IMR-90 (cell line): ENCODE data around the gene FXYD1. TPM values are rescaled to one million over a fixed set of nuclear protein-coding genes. Genes with fewer than 3 reads are reported as not detected.

Experiments
- ATAC-seq: fragments of 200-7000 bp; cut with Tn5 transposase; 2 replicates; pipeline ENCODE4 v1.9.1; 2020; ENCODE audit warnings: low read depth, mild to moderate bottlenecking, moderate library complexity
- BruUV-seq: library from RNA; stranded (reverse); fragments of 400-500 nt; replicated peaks from 2 replicates; lab custom pipeline; 2021; lab: Mats Ljungman, UMichigan
- CTCF ChIA-PET: fragments of 300-600 bp; formaldehyde crosslinking; extraction: SDS; loops from one replicate; lab custom pipeline; 2021; ENCODE audit warnings: antibody characterized with exemption; lab: Yijun Ruan, JAX
- POLR2A ChIA-PET: fragments of 300-600 bp; sonication (Branson Sonifier 250); formaldehyde crosslinking; loops from one replicate; lab custom pipeline; 2022; ENCODE audit warnings: antibody characterized with exemption; ENCODE audit not compliant: unreplicated experiment; lab: Charles Lee
- DNase-seq: peaks from one replicate; pipeline ENCODE4 v3.0.0; 2013
- H2AFZ ChIP-seq: replicated peaks from 2 replicates; pipeline ENCODE3; 2013; ENCODE audit warnings: low read length, mild to moderate bottlenecking; ENCODE audit not compliant: poor library complexity
- H2AK5ac ChIP-seq: 2 replicates; pipeline ENCODE4 v1.6.1; 2013; ENCODE audit warnings: low read depth, low read length, inconsistent platforms
- H2AK9ac ChIP-seq: replicated peaks from 2 replicates; pipeline ENCODE3; 2013; ENCODE audit warnings: mild to moderate bottlenecking, low read depth, low read length, moderate library complexity; ENCODE audit not compliant: poor library complexity
- H2BK120ac ChIP-seq: 2 replicates; pipeline ENCODE4 v1.6.1; 2013; ENCODE audit warnings: low read depth, low read length, inconsistent platforms
- H2BK15ac ChIP-seq: 3 replicates; pipeline ENCODE4 v1.6.1; 2013; ENCODE audit warnings: low read depth, low read length, inconsistent platforms
- H2BK20ac ChIP-seq: 2 replicates; pipeline ENCODE4 v1.6.1; 2013; ENCODE audit warnings: low read depth, mild to moderate bottlenecking, inconsistent platforms, low read length, moderate library complexity
- H2BK5ac ChIP-seq: 2 replicates; pipeline ENCODE4 v1.6.1; 2013; ENCODE audit warnings: mild to moderate bottlenecking, low read depth, low read length, inconsistent platforms; ENCODE audit not compliant: poor library complexity, severe bottlenecking
- H3K14ac ChIP-seq: replicated peaks from 2 replicates; pipeline ENCODE4 v1.6.1; 2013; ENCODE audit warnings: low read depth, low read length, inconsistent platforms
- H3K18ac ChIP-seq: 2 replicates; pipeline ENCODE4 v1.6.1; 2013; ENCODE audit warnings: low read depth, low read length, control low read depth
- H3K23ac ChIP-seq: 2 replicates; pipeline ENCODE4 v1.6.1; 2013; ENCODE audit warnings: low read depth, low read length, inconsistent platforms
- H3K27ac ChIP-seq: 2 replicates; pipeline ENCODE4 v1.5.1; 2013; ENCODE audit warnings: mild to moderate bottlenecking, control low read depth, low read length; ENCODE audit not compliant: insufficient read depth
- H3K27me3 ChIP-seq: 2 replicates; pipeline ENCODE4 v1.6.1; 2013; ENCODE audit warnings: low read length; ENCODE audit not compliant: control insufficient read depth, insufficient read depth
- H3K36me3 ChIP-seq: 2 replicates; pipeline ENCODE4 v1.6.1; 2013; ENCODE audit warnings: low read length, mixed read lengths; ENCODE audit not compliant: control insufficient read depth, insufficient read depth
- H3K4ac ChIP-seq: 2 replicates; pipeline ENCODE4 v1.6.1; 2013; ENCODE audit warnings: low read depth, low read length, inconsistent platforms
- H3K4me1 ChIP-seq: 2 replicates; pipeline ENCODE4 v1.6.1; 2013; ENCODE audit warnings: low read length, mixed read lengths; ENCODE audit not compliant: control insufficient read depth, insufficient read depth
- H3K4me2 ChIP-seq: 2 replicates; pipeline ENCODE4 v1.6.1; 2013; ENCODE audit warnings: low read depth, mild to moderate bottlenecking, control low read depth, low read length, moderate library complexity
- H3K4me3 ChIP-seq: 2 replicates; pipeline ENCODE4 v1.5.1; 2013; ENCODE audit warnings: low read depth, mild to moderate bottlenecking, control low read depth, low read length, moderate library complexity; ENCODE audit not compliant: insufficient read depth
- H3K56ac ChIP-seq: 2 replicates; pipeline ENCODE4 v1.6.1; 2013; ENCODE audit warnings: low read length, inconsistent platforms; ENCODE audit not compliant: insufficient read depth; ENCODE audit errors: extremely low read depth
- H3K79me1 ChIP-seq, 2 experiments: 2 replicates each; pipeline ENCODE4 v1.6.1; 2013; ENCODE audit warnings: low read length in 2 of 2, inconsistent platforms in 1 of 2, low read depth in 1 of 2
- H3K9ac ChIP-seq: 2 replicates; pipeline ENCODE4 v1.6.1; 2013; ENCODE audit warnings: low read depth, low read length, control low read depth
- H3K9me1 ChIP-seq: 2 replicates; pipeline ENCODE4 v1.6.1; 2013; ENCODE audit warnings: low read length, inconsistent platforms; ENCODE audit not compliant: insufficient read depth
- H3K9me3 ChIP-seq: 2 replicates; pipeline ENCODE4 v1.6.1; 2013; ENCODE audit warnings: low read length; ENCODE audit not compliant: control insufficient read depth, insufficient read depth
- H4K20me1 ChIP-seq: 2 replicates; pipeline ENCODE4 v1.6.1; 2013; ENCODE audit warnings: low read length, inconsistent platforms; ENCODE audit not compliant: insufficient read depth
- H4K5ac ChIP-seq: 2 replicates; pipeline ENCODE4 v1.6.1; 2013; ENCODE audit warnings: mild to moderate bottlenecking, low read depth, low read length, control low read depth
- H4K8ac ChIP-seq, 2 experiments: 2 replicates each; pipeline ENCODE4 v1.6.1; 2013; ENCODE audit warnings: low read depth in 2 of 2, low read length in 2 of 2, control low read depth in 1 of 2, inconsistent platforms in 1 of 2
- H4K91ac ChIP-seq: 2 replicates; pipeline ENCODE4 v1.6.1; 2013; ENCODE audit warnings: low read depth, low read length, inconsistent platforms; ENCODE audit not compliant: insufficient read depth
- BHLHE40 ChIP-seq: fragments of 150-350 bp; IDR thresholded peaks from 2 replicates; pipeline ENCODE4 v1.6.1; 2016; ENCODE audit warnings: mild to moderate bottlenecking, low read depth, low read length
- CEBPB ChIP-seq: IDR thresholded peaks from 2 replicates; pipeline ENCODE4 v1.6.1; 2012; ENCODE audit warnings: low read depth, low read length, improper control_type of control experiment
- CHD1 ChIP-seq: IDR thresholded peaks from 2 replicates; pipeline ENCODE4 v1.6.1; 2012; ENCODE audit warnings: low read depth, low read length, improper control_type of control experiment
- FOS ChIP-seq: fragments of 150-350 bp; IDR thresholded peaks from 2 replicates; pipeline ENCODE4 v1.6.1; 2016; ENCODE audit warnings: low read depth, low read length
- MAFK ChIP-seq: IDR thresholded peaks from 2 replicates; pipeline ENCODE4 v1.6.1; 2012; ENCODE audit warnings: low read depth, low read length, improper control_type of control experiment
- MAZ ChIP-seq: IDR thresholded peaks from 2 replicates; pipeline ENCODE4 v1.6.1; 2012; ENCODE audit warnings: low read depth, mild to moderate bottlenecking, low read length, improper control_type of control experiment, moderate library complexity, borderline replicate concordance
- MXI1 ChIP-seq: IDR thresholded peaks from 2 replicates; pipeline ENCODE4 v1.6.1; 2012; ENCODE audit warnings: low read depth, mild to moderate bottlenecking, low read length, moderate library complexity, borderline replicate concordance
- NFE2L2 ChIP-seq: fragments of 150-350 bp; IDR thresholded peaks from 2 replicates; pipeline ENCODE4 v1.6.1; 2016; ENCODE audit warnings: low read depth, mild to moderate bottlenecking, low read length
- POLR2A ChIP-seq: IDR thresholded peaks from 2 replicates; pipeline ENCODE4 v1.6.1; 2012; ENCODE audit warnings: mild to moderate bottlenecking, low read depth, low read length
- RAD21 ChIP-seq: IDR thresholded peaks from 2 replicates; pipeline ENCODE4 v1.6.1; 2012; ENCODE audit warnings: low read length, improper control_type of control experiment
- RCOR1 ChIP-seq: IDR thresholded peaks from 2 replicates; pipeline ENCODE4 v1.6.1; 2012; ENCODE audit warnings: mild to moderate bottlenecking, low read length, improper control_type of control experiment; ENCODE audit not compliant: insufficient replicate concordance
- RFX5 ChIP-seq: IDR thresholded peaks from 2 replicates; pipeline ENCODE4 v1.8.0; 2012; ENCODE audit warnings: low read depth, mild to moderate bottlenecking, low read length, moderate library complexity
- SMC3 ChIP-seq: fragments of 150-350 bp; IDR thresholded peaks from 2 replicates; pipeline ENCODE4 v1.6.1; 2016; ENCODE audit warnings: low read depth, mild to moderate bottlenecking, antibody characterized with exemption, low read length, moderate library complexity
- USF2 ChIP-seq: fragments of 150-350 bp; IDR thresholded peaks from 2 replicates; pipeline ENCODE4 v1.6.1; 2017; ENCODE audit warnings: mild to moderate bottlenecking, antibody characterized with exemption, low read length, low read depth
- WGBS, 2 experiments: methylation state at CpG; one replicate each; pipeline versions ENCODE4 v1.1.5 to v1.1.7; 2013; ENCODE audit warnings: missing lambda C conversion rate in 2 of 2; ENCODE audit not compliant: insufficient read length in 1 of 2; ENCODE audit errors: extremely low coverage in 2 of 2; 5-methylcytosine and 5-hydroxymethylcytosine counted together
- dilution Hi-C: fragments of 300-500 bp; cut with HindIII; formaldehyde crosslinking; loops from one replicate; pipeline ENCODE4 v1.14.3; 2018; ENCODE audit warnings: low sequenced_read_pairs; ENCODE audit not compliant: unreplicated experiment
- in situ Hi-C: fragments of 300-500 bp; cut with MboI; formaldehyde crosslinking; loops from 3 replicates; pipeline ENCODE4 v1.14.3; 2019; ENCODE audit warnings: low sequenced_read_pairs, inconsistent platforms, mixed read lengths
- intact Hi-C: fragments of 100-400 bp; cut with micrococcal nuclease; formaldehyde crosslinking; loops from 2 replicates; pipeline ENCODE4 v1.10.0; 2022
- polyA plus RNA-seq, 3 experiments: library from polyadenylated mRNA; depleted of rRNA; stranded (reverse); fragments of >200 nt; gene quantifications; 2 replicates each; pipeline ENCODE4 v1.2.3, GENCODE V29; 2012; ENCODE audit warnings: low replicate concordance in 1 of 3
- total RNA-seq: library from RNA; depleted of rRNA; stranded (reverse); fragments of >200 nt; gene quantifications from 2 replicates; pipeline ENCODE4 v1.2.3, GENCODE V29; 2012
- TF ChIP-seq, protein P1 (sequence below): fragments of 150-350 bp; IDR thresholded peaks from 2 replicates; pipeline ENCODE4 v1.6.1; 2016; ENCODE audit warnings: low read depth, mild to moderate bottlenecking, low read length, moderate library complexity, borderline replicate concordance
- TF ChIP-seq, protein P2 (sequence below): conservative IDR thresholded peaks from 2 replicates; pipeline ENCODE4 v1.5.1; 2012; ENCODE audit warnings: mild to moderate bottlenecking, low read depth, low read length, improper control_type of control experiment

Gene FXYD1
- total and polyA plus RNA-seq, 2 of the 4 experiments (the other 2 are of a cell fraction): 0.18 to 3.9 TPM

DNA sequence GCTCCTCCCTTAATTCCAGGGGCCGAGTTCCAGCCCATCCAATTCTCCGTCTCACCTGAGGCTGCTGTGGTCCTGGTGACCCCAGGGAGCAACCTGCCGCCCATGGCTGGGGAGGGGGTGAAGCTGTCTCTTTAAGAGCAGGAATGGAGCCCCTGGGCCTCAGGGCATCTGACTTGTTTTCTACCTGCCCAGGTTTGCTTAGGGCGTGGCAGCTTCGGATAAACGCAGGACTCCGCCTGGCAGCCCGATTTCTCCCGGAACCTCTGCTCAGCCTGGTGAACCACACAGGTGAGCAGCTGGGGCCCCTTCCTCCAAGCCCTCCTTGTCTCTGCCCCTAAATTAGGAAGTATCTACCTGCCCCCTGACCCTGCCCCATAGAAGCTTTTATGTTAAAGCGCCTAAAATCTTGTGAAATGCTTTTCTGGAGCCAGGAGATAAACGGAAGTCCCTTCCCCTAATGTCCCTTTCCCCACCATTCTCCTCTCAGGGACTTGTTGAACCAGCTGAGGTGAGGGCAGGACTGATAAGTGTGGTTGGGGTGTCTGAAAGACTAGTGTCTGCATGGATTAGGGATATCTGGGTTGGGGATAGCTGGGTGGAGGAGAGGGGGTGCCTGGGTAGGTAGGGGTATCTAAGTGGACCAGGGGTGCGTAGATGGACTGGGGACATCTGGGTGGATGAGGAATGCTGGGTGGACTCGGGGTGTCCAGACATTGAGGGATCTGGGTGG lies 22.4 kb upstream of the FXYD1 start:
- no peak overlapping the region for H4K5ac ChIP-seq
- ATAC-seq (no peak), DNase-seq (no peak)
- no peak overlapping the region for H3K27ac ChIP-seq
- no peak overlapping the region for H3K4me3 ChIP-seq
- no peaks in the 10 kb centered on the region for H3K79me1 ChIP-seq
- no peaks in the 10 kb centered on the region for H3K4me1 ChIP-seq
- H2BK20ac ChIP-seq: no peak overlapping the region
- no peak overlapping the region for H3K14ac ChIP-seq
- H3K56ac ChIP-seq: no peak overlapping the region
- H2AFZ ChIP-seq: no peak overlapping the region
- no peak overlapping the region for H3K4me2 ChIP-seq
- WGBS, 2 experiments: 87% methylated on average over 8 of the region's 13 CpGs; no CpG with 5 or more reads in 1 of the 2 experiments
- dilution Hi-C loops (no loop called here), intact Hi-C loops (no loop called here), in situ Hi-C loops (no loop called here)
- TF ChIP-seq, protein P1, sequence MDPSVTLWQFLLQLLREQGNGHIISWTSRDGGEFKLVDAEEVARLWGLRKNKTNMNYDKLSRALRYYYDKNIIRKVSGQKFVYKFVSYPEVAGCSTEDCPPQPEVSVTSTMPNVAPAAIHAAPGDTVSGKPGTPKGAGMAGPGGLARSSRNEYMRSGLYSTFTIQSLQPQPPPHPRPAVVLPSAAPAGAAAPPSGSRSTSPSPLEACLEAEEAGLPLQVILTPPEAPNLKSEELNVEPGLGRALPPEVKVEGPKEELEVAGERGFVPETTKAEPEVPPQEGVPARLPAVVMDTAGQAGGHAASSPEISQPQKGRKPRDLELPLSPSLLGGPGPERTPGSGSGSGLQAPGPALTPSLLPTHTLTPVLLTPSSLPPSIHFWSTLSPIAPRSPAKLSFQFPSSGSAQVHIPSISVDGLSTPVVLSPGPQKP: no peak
- TF ChIP-seq SMC3 (no peak), CEBPB (no peak), USF2 (no peak), BHLHE40 (no peak), RAD21 (no peak), MAZ (no peak), MAFK (no peak), RFX5 (no peak), POLR2A (no peak), FOS (no peak), MXI1 (no peak), CHD1 (no peak), NFE2L2 (no peak), RCOR1 (no peak)
- TF ChIP-seq, protein P2, sequence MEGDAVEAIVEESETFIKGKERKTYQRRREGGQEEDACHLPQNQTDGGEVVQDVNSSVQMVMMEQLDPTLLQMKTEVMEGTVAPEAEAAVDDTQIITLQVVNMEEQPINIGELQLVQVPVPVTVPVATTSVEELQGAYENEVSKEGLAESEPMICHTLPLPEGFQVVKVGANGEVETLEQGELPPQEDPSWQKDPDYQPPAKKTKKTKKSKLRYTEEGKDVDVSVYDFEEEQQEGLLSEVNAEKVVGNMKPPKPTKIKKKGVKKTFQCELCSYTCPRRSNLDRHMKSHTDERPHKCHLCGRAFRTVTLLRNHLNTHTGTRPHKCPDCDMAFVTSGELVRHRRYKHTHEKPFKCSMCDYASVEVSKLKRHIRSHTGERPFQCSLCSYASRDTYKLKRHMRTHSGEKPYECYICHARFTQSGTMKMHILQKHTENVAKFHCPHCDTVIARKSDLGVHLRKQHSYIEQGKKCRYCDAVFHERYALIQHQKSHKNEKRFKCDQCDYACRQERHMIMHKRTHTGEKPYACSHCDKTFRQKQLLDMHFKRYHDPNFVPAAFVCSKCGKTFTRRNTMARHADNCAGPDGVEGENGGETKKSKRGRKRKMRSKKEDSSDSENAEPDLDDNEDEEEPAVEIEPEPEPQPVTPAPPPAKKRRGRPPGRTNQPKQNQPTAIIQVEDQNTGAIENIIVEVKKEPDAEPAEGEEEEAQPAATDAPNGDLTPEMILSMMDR: no peak
- no TSS peak for BruUV-seq
- H3K27me3 ChIP-seq: peaks cover 26% of the 10 kb centered on the region
- no peaks in the 10 kb centered on the region for H3K36me3 ChIP-seq
- CTCF ChIA-PET: interaction anchor here (1.1 to 1.2 kb wide), 2 partner anchors 20 to 26 kb away, joined by 3 read pairs; no protein-coding TSS in a partner anchor
- H3K9me1 ChIP-seq: no peaks in the 10 kb centered on the region
- no peak overlapping the region for H2AK5ac ChIP-seq
- H3K9me3 ChIP-seq: no peaks in the 10 kb centered on the region
- H2BK120ac ChIP-seq: no peak overlapping the region
- no peak overlapping the region for H3K18ac ChIP-seq
- POLR2A ChIA-PET: no interaction called here
- H3K4ac ChIP-seq: no peak overlapping the region
- no peaks in the 10 kb centered on the region for H4K20me1 ChIP-seq
- H2BK15ac ChIP-seq: no peak overlapping the region
- H3K23ac ChIP-seq: no peak overlapping the region
- no peak overlapping the region for H3K9ac ChIP-seq
- H2BK5ac ChIP-seq: no peak overlapping the region
- no peak overlapping the region for H4K91ac ChIP-seq
- H2AK9ac ChIP-seq: no peak overlapping the region
- no peak overlapping the region for H4K8ac ChIP-seq
